GM18858 (cell line): ENCODE measurements around the gene MAPKAPK5.
"Not testable (repeated sequence)": the region's sequence is repeated elsewhere in the genome, so short reads cannot be mapped to it uniquely, and the experiment has no call there.

Source experiments
- ATAC-seq: cut with Tn5 transposase; IDR thresholded peaks from one replicate; pipeline ENCODE4 v1.9.1; 2021; ENCODE audit not compliant: unreplicated experiment

Gene MAPKAPK5

GRCh38 chr12:111826992-111827391, 15.0 kb upstream of the MAPKAPK5 start:
- ATAC-seq = no peak

- ATAC-seq = no peak
These were observed 14.1 kb upstream of the MAPKAPK5 start for GRCh38 chr12:111827907-111828306.

- no peak for ATAC-seq
These were observed 13.6 kb upstream of the MAPKAPK5 start for GRCh38 chr12:111828338-111828979.

- ATAC-seq = not testable (repeated sequence)
These were observed 12.4 kb upstream of the MAPKAPK5 start for GRCh38 chr12:111829635-111830034.

- ATAC-seq = not testable (repeated sequence)
These were observed 7.2 kb upstream of the MAPKAPK5 start for GRCh38 chr12:111834740-111835386.

GRCh38 chr12:111835531-111836181, 6.4 kb upstream of the MAPKAPK5 start:
- ATAC-seq = not testable (repeated sequence)

- no peak for ATAC-seq
These were observed 3.7 kb upstream of the MAPKAPK5 start for GRCh38 chr12:111838353-111838752.

GRCh38 chr12:111840807-111841206, 1.2 kb upstream of the MAPKAPK5 start:
- no peak for ATAC-seq

- no peak for ATAC-seq
These were observed 735 bp upstream of the MAPKAPK5 start for GRCh38 chr12:111841236-111841749.

GRCh38 chr12:111842556-111843396, 748 bp downstream of the MAPKAPK5 start:
- ATAC-seq = no peak

- no peak for ATAC-seq
These were observed 4.0 kb downstream of the MAPKAPK5 start for GRCh38 chr12:111846016-111846415.

GRCh38 chr12:111850526-111850925, 8.5 kb downstream of the MAPKAPK5 start:
- no peak for ATAC-seq

GRCh38 chr12:111858186-111858585, 16.2 kb downstream of the MAPKAPK5 start:
- ATAC-seq = no peak

GRCh38 chr12:111858778-111859177, 16.8 kb downstream of the MAPKAPK5 start:
- ATAC-seq = no peak

- no peak for ATAC-seq
These were observed 22.9 kb downstream of the MAPKAPK5 start for GRCh38 chr12:111864913-111865312.

- ATAC-seq = no peak
These were observed 25.5 kb downstream of the MAPKAPK5 start for GRCh38 chr12:111867531-111867930.

GRCh38 chr12:111868676-111869588, 26.9 kb downstream of the MAPKAPK5 start:
- no peak for ATAC-seq

GRCh38 chr12:111869671-111870070, 27.6 kb downstream of the MAPKAPK5 start:
- ATAC-seq = no peak

GRCh38 chr12:111870216-111870615, 28.2 kb downstream of the MAPKAPK5 start:
- ATAC-seq = no peak

GRCh38 chr12:111870706-111871105, 28.7 kb downstream of the MAPKAPK5 start:
- ATAC-seq = no peak
